Natural killer cell (primary cell): ENCODE measurements around the gene NCOA3. TPM values are rescaled to one million over a fixed set of nuclear protein-coding genes. Genes with fewer than 3 reads are reported as not detected.

Source experiments
- ATAC-seq, 3 donors: fragments of 150-1000 bp in 2 of 3; fragments of 200-7000 bp in 1 of 3; cut with Tn5 transposase; 1 replicate in 1 of 3; 2 replicates in 2 of 3; pipeline ENCODE4 v1.10.0; 2021; ENCODE audit warnings: mild to moderate bottlenecking in 2 of 3, moderate library complexity in 2 of 3
- DNase-seq, 2 donors: peaks; one replicate each; pipeline versions ENCODE4 v3.0.0 to v3.0.0-alpha.2; 2013 to 2021; ENCODE audit warnings: mixed read lengths in 1 of 2
- H3K27ac ChIP-seq: one replicate; pipeline ENCODE4 v1.5.1; 2013; ENCODE audit warnings: mild to moderate bottlenecking, low read length
- H3K27me3 ChIP-seq: one replicate; pipeline ENCODE4 v1.6.1; 2013; ENCODE audit warnings: low read length; ENCODE audit not compliant: control insufficient read depth, insufficient read depth
- H3K36me3 ChIP-seq: one replicate; pipeline ENCODE4 v1.6.1; 2013; ENCODE audit warnings: low read length; ENCODE audit not compliant: control insufficient read depth, insufficient read depth
- H3K4me1 ChIP-seq: one replicate; pipeline ENCODE4 v1.6.1; 2013; ENCODE audit warnings: low read length; ENCODE audit not compliant: control insufficient read depth, insufficient read depth
- H3K4me3 ChIP-seq: one replicate; pipeline ENCODE4 v1.5.1; 2013; ENCODE audit warnings: low read length
- H3K9me3 ChIP-seq: one replicate; pipeline ENCODE4 v1.6.1; 2013; ENCODE audit warnings: low read length; ENCODE audit not compliant: control insufficient read depth, insufficient read depth
- H3K27ac Mint-ChIP-seq, 2 donors: one replicate each; pipeline ENCODE4 v1.8.0; 2022; ENCODE audit warnings: mild to moderate bottlenecking in 2 of 2, mixed read lengths in 2 of 2, moderate library complexity in 1 of 2
- H3K27me3 Mint-ChIP-seq, 2 donors: one replicate each; pipeline ENCODE4 v1.8.0; 2022; ENCODE audit warnings: low read depth in 2 of 2, mixed read lengths in 2 of 2
- H3K36me3 Mint-ChIP-seq: one replicate; pipeline ENCODE4 v1.8.0; 2022; ENCODE audit warnings: mixed read lengths
- H3K4me1 Mint-ChIP-seq, 2 donors: one replicate each; pipeline ENCODE4 v1.8.0; 2022; ENCODE audit warnings: mixed read lengths in 2 of 2
- H3K4me3 Mint-ChIP-seq: one replicate; pipeline ENCODE4 v1.8.0; 2022; ENCODE audit warnings: mild to moderate bottlenecking, moderate library complexity, mixed read lengths
- H3K9me3 Mint-ChIP-seq, 2 donors: one replicate each; pipeline ENCODE4 v1.8.0; 2022; ENCODE audit warnings: mixed read lengths in 2 of 2
- CTCF ChIP-seq: fragments of 200-600 bp; IDR thresholded peaks from one replicate; pipeline ENCODE4 v1.8.0; 2022; ENCODE audit warnings: antibody characterized with exemption
- WGBS: methylation state at CpG from one replicate; pipeline ENCODE4 v1.1.7; 2013; ENCODE audit warnings: missing lambda C conversion rate; ENCODE audit not compliant: insufficient coverage; 5-methylcytosine and 5-hydroxymethylcytosine counted together
- intact Hi-C: fragments of 100-400 bp; cut with micrococcal nuclease; formaldehyde crosslinking; loops from one replicate; pipeline ENCODE4 v1.14.2; 2022
- total RNA-seq, 4 donors: library from RNA; stranded (reverse); fragments of 120-200 nt in 1 of 4; gene quantifications; one replicate each; pipeline versions ENCODE4 v1.2.3 to v1.2.4, GENCODE V29; 2013 to 2022

Gene NCOA3
- total RNA-seq, 3 donors from 2014 or later (not counting 1 experiment from before 2014, with no cell fraction given) = 44.3 to 63.3 (median 57.8) TPM

DNA sequence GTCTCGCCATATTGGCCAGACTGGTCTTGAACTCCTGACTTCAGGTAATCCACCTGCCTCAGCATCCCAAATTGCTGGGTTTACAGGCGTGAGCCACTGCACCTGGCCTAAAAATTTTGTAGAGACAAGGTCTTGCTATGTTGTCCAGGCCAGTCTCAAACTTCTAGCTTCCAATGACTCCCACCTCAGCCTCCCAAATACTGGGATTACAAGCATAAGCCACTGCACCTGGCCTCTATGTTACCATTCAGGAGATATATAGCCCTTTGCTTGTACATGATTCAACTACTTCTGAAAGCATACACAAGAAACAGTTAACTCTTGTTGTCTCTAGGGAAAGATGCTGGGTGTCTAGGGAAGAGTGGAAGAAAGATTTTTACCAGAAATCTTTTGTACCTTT, 19.0 kb upstream of the NCOA3 start:
- no peak overlapping the region for H3K27ac Mint-ChIP-seq
- ATAC-seq (no peak), DNase-seq (no peak)
- Histone ChIP-seq H3K27me3 (no peaks in the 10 kb centered on the region), H3K27ac (no peak overlapping the region), H3K4me1 (peaks cover 12% of the 10 kb centered on the region), H3K4me3 (no peak overlapping the region), H3K9me3 (no peaks in the 10 kb centered on the region), H3K36me3 (no peaks in the 10 kb centered on the region)
- peaks cover 10 to 14% of the 10 kb centered on the region in 2 donors for H3K4me1 Mint-ChIP-seq
- no peak for TF ChIP-seq CTCF
- no peak overlapping the region for H3K4me3 Mint-ChIP-seq
- no peaks in the 10 kb centered on the region for H3K27me3 Mint-ChIP-seq
- H3K36me3 Mint-ChIP-seq = no peaks in the 10 kb centered on the region
- intact Hi-C loops = no loop called here
- H3K9me3 Mint-ChIP-seq = no peaks in the 10 kb centered on the region
- WGBS = 98% methylated on average over 2 of the region's 2 CpGs

DNA sequence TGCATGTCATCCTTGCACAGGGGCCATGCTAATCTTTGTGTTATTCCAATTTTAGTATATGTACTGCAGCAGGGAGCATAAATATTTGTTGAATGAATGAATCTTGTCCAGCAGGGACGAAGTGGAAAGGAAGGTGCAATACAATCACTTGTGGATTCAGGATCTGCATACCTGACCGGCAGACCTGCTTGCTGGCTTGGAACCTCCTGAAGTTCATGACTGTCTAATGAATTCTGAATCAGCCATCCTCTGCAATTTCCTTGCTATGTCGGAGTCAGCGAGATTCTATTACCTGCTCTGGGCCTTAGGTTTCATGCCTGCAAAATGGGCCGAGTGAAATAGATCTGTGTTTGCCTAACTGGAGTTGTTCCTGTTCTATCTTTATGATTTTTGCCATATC, 17.4 kb upstream of the NCOA3 start:
- H3K27ac Mint-ChIP-seq = no peak overlapping the region
- no peaks in the 10 kb centered on the region for H3K27me3 Mint-ChIP-seq
- DNase-seq (no peak), ATAC-seq (no peak)
- peaks cover 23 to 25% of the 10 kb centered on the region in 2 donors for H3K4me1 Mint-ChIP-seq
- H3K4me3 Mint-ChIP-seq = no peak overlapping the region
- H3K36me3 Mint-ChIP-seq = no peaks in the 10 kb centered on the region
- 95% methylated on average over 5 of the region's 5 CpGs for WGBS
- no peaks in the 10 kb centered on the region for H3K27me3 ChIP-seq
- H3K4me3 ChIP-seq = no peak overlapping the region
- H3K36me3 ChIP-seq = no peaks in the 10 kb centered on the region
- TF ChIP-seq CTCF = no peak
- H3K27ac ChIP-seq = no peak overlapping the region
- intact Hi-C loops = no loop called here
- H3K9me3 ChIP-seq = no peaks in the 10 kb centered on the region
- H3K9me3 Mint-ChIP-seq = no peaks in the 10 kb centered on the region
- H3K4me1 ChIP-seq = peaks cover 25% of the 10 kb centered on the region

DNA sequence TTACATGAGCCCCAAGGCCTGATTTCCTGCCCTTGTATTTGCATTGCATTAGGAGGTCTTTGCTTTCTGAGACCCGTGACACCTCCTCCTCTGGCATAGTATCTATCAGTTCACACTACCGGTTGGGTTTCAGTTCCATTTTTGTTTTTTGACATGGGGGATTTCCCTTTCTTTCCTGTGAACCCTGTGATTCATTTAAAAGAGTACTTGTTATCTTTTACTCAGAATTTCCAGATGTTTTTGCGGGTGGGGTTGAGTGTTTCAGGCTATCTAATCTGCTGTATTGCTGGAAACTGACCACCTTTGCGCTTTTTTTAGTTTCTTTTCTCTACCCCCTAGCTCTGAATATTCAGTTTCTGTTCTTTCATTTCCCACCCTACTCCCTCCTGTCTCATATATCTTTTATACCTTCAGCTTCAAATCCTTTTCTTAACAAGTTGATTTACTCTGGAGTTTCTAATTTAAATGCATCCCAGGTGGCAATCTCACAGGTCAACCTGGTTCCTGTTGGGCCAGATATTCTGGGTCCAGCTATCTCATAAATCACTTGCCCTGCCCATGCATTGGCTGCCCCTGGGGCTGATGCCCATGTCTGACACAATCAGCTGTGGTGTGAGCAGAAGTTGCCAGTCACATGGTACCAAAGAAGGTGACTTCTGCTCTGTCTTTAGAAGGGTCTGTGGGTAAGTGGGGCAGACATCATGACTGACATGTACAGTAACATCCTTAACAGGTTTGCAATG, 14.3 kb upstream of the NCOA3 start:
- ATAC-seq (peak; percentile 78 to 90 (median 85)), DNase-seq (peak; percentile 53 to 85)
- peaks cover 39% of the 10 kb centered on the region for H3K4me1 ChIP-seq
- no peaks in the 10 kb centered on the region for H3K9me3 ChIP-seq
- H3K27ac ChIP-seq = peak overlapping the region; percentile 91
- Mint-ChIP-seq H3K9me3 (no peaks in the 10 kb centered on the region), H3K27ac (peak overlapping the region; percentile 95 to 99), H3K36me3 (no peaks in the 10 kb centered on the region), H3K4me1 (peaks cover 22 to 29% of the 10 kb centered on the region in 2 donors), H3K4me3 (peak overlapping the region; percentile 87), H3K27me3 (no peaks in the 10 kb centered on the region)
- no peaks in the 10 kb centered on the region for H3K36me3 ChIP-seq
- intact Hi-C loops = loop anchor here (1.0 to 2.0 kb wide), 2 partner anchors 14 to 123 kb away; partner anchors contain the start of gene NCOA3
- WGBS = 0% methylated on average over 2 of the region's 4 CpGs
- no peaks in the 10 kb centered on the region for H3K27me3 ChIP-seq
- no peak for TF ChIP-seq CTCF
- no peak overlapping the region for H3K4me3 ChIP-seq
